DND-41 (cell line): ENCODE measurements around the gene GP1BA.

Source experiments
- ATAC-seq: fragments of 200-7000 bp; cut with Tn5 transposase; 3 replicates; pipeline ENCODE4 v1.9.1; 2021; ENCODE audit warnings: low read depth; ENCODE audit not compliant: insufficient read depth
- DNase-seq: peaks from one replicate; pipeline ENCODE4 v3.0.0-alpha.2; 2020
- H2AFZ ChIP-seq: 2 replicates; pipeline ENCODE4 v1.6.0; 2012; ENCODE audit warnings: low read depth, low read length
- H3K27ac ChIP-seq: 2 replicates; pipeline ENCODE4 v1.5.1; 2012; ENCODE audit warnings: low read length, inconsistent platforms
- H3K27me3 ChIP-seq: fragments of 200-600 bp; sonication (generic); 2 replicates; pipeline ENCODE4 v1.6.0; 2012; ENCODE audit warnings: low read length, mild to moderate bottlenecking, inconsistent platforms; ENCODE audit not compliant: insufficient read depth, poor library complexity
- H3K36me3 ChIP-seq: 2 replicates; pipeline ENCODE4 v1.5.1; 2012; ENCODE audit warnings: low read length, inconsistent platforms; ENCODE audit not compliant: insufficient read depth
- H3K4me1 ChIP-seq: 2 replicates; pipeline ENCODE4 v1.5.1; 2012; ENCODE audit warnings: mild to moderate bottlenecking, low read length; ENCODE audit not compliant: insufficient read depth
- H3K4me2 ChIP-seq: 2 replicates; pipeline ENCODE4 v1.6.0; 2012; ENCODE audit warnings: mild to moderate bottlenecking, moderate library complexity, low read length, inconsistent platforms; ENCODE audit not compliant: insufficient read depth
- H3K4me3 ChIP-seq, 2 experiments: fragments of 200-600 bp in 1 of 2; shearing (Covaris generic) in 1 of 2; 2 replicates each; pipeline ENCODE4 v1.5.1; 2012 to 2016; ENCODE audit warnings: inconsistent platforms in 2 of 2, low read length in 2 of 2, mild to moderate bottlenecking in 2 of 2, low read depth in 1 of 2, moderate library complexity in 1 of 2
- H3K79me2 ChIP-seq: 2 replicates; pipeline ENCODE4 v1.6.0; 2012; ENCODE audit warnings: low read length, inconsistent platforms; ENCODE audit not compliant: insufficient read depth
- H3K9ac ChIP-seq: 2 replicates; pipeline ENCODE4 v1.6.0; 2012; ENCODE audit warnings: low read depth, mild to moderate bottlenecking, inconsistent platforms, low read length, moderate library complexity
- H3K9me3 ChIP-seq: 2 replicates; pipeline ENCODE4 v1.5.1; 2012; ENCODE audit warnings: low read length, moderate library complexity, mild to moderate bottlenecking, inconsistent platforms; ENCODE audit not compliant: insufficient read depth, severe bottlenecking
- H4K20me1 ChIP-seq: 2 replicates; pipeline ENCODE4 v1.6.0; 2012; ENCODE audit warnings: low read length; ENCODE audit not compliant: insufficient read depth
- CTCF ChIP-seq: IDR thresholded peaks from 2 replicates; pipeline ENCODE4 v1.5.1; 2012; ENCODE audit warnings: borderline replicate concordance, low read length, moderate library complexity, mild to moderate bottlenecking; ENCODE audit not compliant: poor library complexity, severe bottlenecking; ENCODE audit errors: extremely low read depth
- EZH2 ChIP-seq: IDR thresholded peaks from 3 replicates; pipeline ENCODE4 v1.6.1; 2012; ENCODE audit warnings: borderline replicate concordance, low read depth, mild to moderate bottlenecking, moderate library complexity, low read length, inconsistent platforms; ENCODE audit not compliant: severe bottlenecking

GP1BA gene

DNA sequence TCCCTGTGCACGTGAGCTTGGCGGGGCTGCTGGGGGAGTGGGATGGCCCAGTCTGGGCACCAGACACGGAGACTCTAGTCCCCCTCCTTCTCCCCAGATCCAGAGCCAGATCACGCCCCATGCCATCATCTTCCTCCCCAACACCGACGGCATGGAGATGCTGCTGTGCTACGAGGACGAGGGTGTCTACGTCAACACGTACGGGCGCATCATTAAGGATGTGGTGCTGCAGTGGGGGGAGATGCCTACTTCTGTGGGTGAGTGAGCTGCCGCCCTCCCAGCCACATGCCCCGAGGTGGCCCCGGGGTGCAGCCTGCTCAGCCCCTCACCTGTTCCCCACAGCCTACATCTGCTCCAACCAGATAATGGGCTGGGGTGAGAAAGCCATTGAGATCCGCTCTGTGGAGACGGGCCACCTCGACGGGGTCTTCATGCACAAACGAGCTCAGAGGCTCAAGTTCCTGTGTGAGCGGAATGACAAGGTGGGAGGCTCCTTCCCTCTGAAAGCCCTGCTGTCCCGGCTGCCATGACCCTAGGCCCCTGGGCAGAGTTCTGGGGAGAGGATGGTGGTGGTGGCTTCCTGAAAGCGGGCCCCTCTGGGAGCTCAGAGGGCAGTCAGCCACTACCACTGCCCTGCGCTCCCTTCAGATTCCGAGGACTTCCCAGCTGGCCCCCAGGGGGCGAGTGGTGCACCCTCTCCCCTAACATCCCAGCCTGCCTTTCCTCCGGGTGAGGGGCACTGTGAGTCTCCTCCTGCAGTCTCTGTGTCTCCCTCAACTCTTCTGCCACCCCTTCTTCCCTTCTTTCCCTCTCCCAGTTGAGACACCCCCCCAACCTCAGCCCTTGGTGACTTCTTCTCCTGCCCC is 35.5 kb upstream of the GP1BA start:
- TF ChIP-seq CTCF (no peak), EZH2 (no peak)
- H3K4me1 ChIP-seq: no peaks in the 10 kb centered on the region
- H3K36me3 ChIP-seq: peaks cover 56% of the 10 kb centered on the region
- no peak overlapping the region for H2AFZ ChIP-seq
- ATAC-seq (no peak), DNase-seq (no peak)
- H3K79me2 ChIP-seq: no peaks in the 10 kb centered on the region
- H3K9me3 ChIP-seq: no peaks in the 10 kb centered on the region
- no peak overlapping the region for H3K27ac ChIP-seq
- H4K20me1 ChIP-seq: peaks cover 8% of the 10 kb centered on the region
- no peaks in the 10 kb centered on the region for H3K27me3 ChIP-seq
- no peak overlapping the region for H3K4me2 ChIP-seq
- no peak overlapping the region for H3K4me3 ChIP-seq
- no peak overlapping the region for H3K9ac ChIP-seq

DNA sequence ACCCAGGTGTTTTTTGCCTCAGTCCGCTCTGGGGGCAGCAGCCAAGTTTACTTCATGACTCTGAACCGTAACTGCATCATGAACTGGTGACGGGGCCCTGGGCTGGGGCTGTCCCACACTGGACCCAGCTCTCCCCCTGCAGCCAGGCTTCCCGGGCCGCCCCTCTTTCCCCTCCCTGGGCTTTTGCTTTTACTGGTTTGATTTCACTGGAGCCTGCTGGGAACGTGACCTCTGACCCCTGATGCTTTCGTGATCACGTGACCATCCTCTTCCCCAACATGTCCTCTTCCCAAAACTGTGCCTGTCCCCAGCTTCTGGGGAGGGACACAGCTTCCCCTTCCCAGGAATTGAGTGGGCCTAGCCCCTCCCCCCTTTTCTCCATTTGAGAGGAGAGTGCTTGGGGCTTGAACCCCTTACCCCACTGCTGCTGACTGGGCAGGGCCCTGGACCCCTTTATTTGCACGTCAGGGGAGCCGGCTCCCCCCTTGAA is 34.8 kb upstream of the GP1BA start:
- no peak for ATAC-seq
- Histone ChIP-seq H3K27me3 (no peaks in the 10 kb centered on the region), H3K27ac (no peak overlapping the region), H4K20me1 (peaks cover 8% of the 10 kb centered on the region), H2AFZ (no peak overlapping the region), H3K9ac (no peak overlapping the region), H3K4me2 (no peak overlapping the region), H3K9me3 (no peaks in the 10 kb centered on the region), H3K4me1 (peaks cover under 1% of the 10 kb centered on the region; the same call in 1 of the 2 replicates), H3K4me3 (no peak overlapping the region), H3K79me2 (no peaks in the 10 kb centered on the region), H3K36me3 (peaks cover 50% of the 10 kb centered on the region)
- no peak for DNase-seq
- TF ChIP-seq EZH2: no peak
- TF ChIP-seq CTCF: no peak

DNA sequence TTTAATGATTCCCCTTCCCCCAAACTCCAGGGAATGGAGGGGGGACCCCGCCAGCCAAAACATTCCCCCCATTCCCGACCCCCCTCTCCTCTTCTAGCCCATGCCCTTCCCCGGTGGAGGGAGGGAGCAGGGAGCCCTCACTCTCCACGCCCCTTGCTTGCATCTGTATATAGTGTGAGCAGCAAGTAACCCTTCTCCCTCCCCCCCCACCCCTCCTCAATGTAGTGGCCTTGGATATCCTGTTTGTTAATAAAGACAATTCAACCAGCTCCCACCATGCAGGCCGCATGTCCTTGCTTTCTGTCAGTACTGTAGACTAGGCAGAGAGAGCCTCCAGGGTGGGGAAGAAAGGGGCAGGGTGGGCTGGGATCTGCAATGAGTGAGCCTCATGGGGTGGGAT is 34.3 kb upstream of the GP1BA start:
- Histone ChIP-seq H3K4me1 (peaks cover 6% of the 10 kb centered on the region), H4K20me1 (peaks cover 4% of the 10 kb centered on the region), H3K36me3 (peaks cover 45% of the 10 kb centered on the region), H3K79me2 (no peaks in the 10 kb centered on the region), H3K9ac (no peak overlapping the region), H3K4me2 (no peak overlapping the region), H3K27me3 (no peaks in the 10 kb centered on the region), H3K27ac (no peak overlapping the region), H3K4me3 (no peak overlapping the region), H3K9me3 (no peaks in the 10 kb centered on the region), H2AFZ (no peak overlapping the region)
- ATAC-seq (no peak), DNase-seq (no peak)
- TF ChIP-seq EZH2: no peak
- no peak for TF ChIP-seq CTCF
